HG03565 (cell line): ENCODE data around the gene RNF6.
"Not testable (repeated sequence)": the region's sequence is repeated elsewhere in the genome, so short reads cannot be mapped to it uniquely, and the experiment has no call there.

Source experiments
- ATAC-seq: cut with Tn5 transposase; IDR thresholded peaks from one replicate; pipeline ENCODE4 v1.9.1; 2021; ENCODE audit warnings: mild to moderate bottlenecking, moderate library complexity; ENCODE audit not compliant: unreplicated experiment

RNF6 gene

GRCh38 chr13:26221721-26222519, at the start of gene RNF6:
TSS of gene RNF6 (minus strand) at chr13:26222314. CDS start at chr13:26219649, 2,665 bp downstream.
- ATAC-seq = peak; percentile 93

DNA sequence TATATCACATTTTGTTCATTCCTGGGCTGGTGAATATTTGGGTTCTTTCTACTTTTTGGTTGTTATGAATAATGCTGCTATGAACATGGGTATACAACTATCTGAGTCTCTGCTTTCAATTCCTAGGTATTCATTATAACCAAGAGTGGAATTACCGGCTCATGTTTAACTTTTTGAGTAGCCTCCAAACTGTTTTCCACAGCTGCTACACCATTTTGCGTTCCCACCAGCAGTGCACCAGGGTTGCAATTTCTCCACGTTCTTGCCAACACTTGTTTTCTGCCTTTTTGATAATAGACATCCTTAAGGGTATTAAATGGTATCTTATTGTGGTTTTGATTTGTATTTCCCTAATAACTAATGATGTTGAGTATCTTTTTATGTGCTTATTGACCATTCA, 48.6 kb upstream of the RNF6 start:
- ATAC-seq = no peak

- ATAC-seq = no peak
These were observed 44.2 kb upstream of the RNF6 start for GRCh38 chr13:26266311-26266710.

- no peak for ATAC-seq
These were observed 40.0 kb upstream of the RNF6 start for GRCh38 chr13:26262156-26262555.

DNA sequence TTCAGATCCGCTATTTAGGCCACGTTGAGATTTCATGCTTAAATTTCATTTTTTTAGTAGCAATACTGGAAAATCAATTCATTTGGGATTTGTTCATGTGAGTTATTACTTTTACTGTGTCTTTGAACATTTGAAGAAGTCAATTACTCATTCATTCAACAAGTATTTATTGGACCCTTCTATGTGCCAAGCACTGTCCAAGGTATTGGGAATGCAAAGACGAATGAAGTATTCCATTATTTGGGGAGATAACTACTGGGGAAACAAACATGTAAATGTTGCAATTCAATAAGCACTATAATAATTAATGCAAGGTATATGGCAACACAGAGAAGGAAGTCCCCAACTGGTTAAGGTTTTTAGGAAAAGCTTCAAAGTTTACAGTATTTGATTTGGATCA, 37.5 kb upstream of the RNF6 start:
- no peak for ATAC-seq

GRCh38 chr13:26257049-26257448, 34.9 kb upstream of the RNF6 start:
- ATAC-seq = no peak

GRCh38 chr13:26255691-26256277, 33.7 kb upstream of the RNF6 start:
- no peak for ATAC-seq

DNA sequence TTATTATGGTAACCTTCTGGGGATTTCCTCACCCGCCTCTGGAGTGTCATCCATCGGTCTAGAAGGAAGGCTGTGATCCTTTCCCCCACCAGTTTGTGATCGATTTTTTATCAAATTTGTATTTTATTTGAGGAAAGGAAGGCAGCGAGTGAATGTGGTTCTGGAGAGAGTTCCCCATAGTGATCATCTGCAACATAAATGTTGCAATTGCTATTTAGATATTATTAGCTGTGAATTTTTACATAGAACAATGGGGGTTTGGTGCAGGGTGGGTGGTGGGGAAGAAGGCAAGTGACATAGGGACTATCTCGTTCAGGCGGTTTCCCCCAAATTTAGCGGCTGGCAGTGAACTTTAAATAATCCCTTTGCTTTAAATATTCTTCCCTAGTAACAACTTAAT, 33.0 kb upstream of the RNF6 start:
- no peak for ATAC-seq

DNA sequence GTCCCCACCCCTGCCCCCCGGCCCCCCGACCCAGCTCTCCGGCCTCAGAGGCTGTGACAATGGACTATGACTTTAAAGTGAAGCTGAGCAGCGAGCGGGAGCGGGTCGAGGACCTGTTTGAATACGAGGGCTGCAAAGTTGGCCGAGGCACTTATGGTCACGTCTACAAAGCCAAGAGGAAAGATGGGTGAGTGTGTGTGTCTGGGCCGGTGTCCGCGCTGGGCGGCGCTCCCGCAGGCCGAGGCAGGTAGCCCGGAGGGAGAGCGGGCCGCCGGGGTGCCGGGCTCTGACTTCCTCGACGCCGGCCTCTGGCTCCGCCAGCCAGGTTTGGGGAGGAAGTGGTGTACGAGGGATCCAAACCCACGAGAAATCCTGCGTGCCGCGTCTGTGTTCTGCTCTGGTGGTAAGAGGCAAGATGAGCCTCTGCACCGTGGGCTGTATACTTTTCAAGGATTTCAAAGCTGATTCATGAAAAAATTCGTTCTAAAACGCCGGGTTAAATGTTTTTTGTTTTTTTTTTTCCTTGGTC, 32.5 kb upstream of the RNF6 start:
- peak; percentile 20 for ATAC-seq

DNA sequence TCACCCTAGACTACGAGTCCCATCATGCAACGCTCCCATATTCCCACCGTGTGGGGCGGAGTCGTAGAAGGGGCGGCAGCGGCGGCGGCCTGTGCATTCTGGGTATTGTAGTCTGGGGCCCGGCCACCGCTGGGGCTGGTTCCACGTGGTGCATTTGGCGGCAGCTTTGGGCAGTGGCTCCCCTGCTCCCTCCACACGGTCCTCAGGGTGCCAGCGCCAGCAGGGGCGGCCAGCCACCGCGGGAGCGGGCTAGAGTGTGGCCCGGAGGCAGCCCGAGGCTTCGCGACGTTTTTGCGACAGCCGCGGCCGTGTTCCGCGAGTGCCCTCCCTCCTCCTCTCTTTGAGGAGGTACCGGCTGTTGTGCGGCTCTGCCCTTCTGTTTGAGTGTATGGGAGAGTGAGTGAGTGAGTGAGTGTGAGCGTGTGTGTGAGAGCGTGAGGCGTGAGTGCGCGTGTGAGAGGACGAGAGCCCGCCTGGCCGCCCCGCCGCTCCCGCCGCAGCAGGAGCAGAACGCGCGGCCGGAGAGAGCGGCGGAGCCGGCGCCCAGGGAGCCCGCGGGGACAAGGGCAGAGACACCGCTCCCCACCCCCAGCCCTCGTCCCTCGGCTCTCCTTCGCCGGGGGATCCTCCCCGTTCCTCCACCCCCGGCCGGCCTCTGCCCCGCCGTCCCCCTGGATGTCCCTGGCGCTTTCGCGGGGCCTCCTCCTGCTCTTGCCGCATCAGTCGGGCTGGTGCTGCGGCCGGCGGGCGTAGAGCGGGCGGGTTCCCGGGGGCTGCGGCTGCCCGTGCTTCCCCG, 31.9 kb upstream of the RNF6 start, which contains the start of gene CDK8:
TSS of gene CDK8 (plus strand) at position 343 of the 796 bp plus-strand sequence. CDS start 513 bp downstream, outside the sequence.
- peak; percentile 74 for ATAC-seq

GRCh38 chr13:26253262-26253786, 31.2 kb upstream of the RNF6 start:
- ATAC-seq = no peak

DNA sequence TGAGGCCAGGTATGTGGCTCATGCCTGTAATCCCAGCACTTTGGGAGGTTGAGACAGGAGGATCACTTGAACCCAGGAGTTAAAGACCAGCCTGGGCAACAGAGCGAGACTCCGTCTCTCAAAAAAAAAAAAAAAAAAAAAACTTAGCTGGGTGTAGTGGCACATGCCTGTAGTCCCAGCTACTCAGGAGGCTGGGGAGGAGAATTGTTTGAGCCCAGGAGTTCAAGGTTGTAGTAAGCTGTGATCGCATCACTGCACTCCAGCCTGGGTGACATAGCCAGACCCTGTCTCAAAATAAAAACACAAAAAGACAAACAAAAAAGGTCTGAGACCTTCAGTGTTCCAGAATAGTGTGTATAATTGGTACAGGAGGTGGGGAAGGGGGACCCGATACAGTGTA, 29.9 kb upstream of the RNF6 start:
- ATAC-seq = not testable (repeated sequence)

- ATAC-seq = no peak
These were observed 27.4 kb upstream of the RNF6 start for GRCh38 chr13:26249551-26249950.

DNA sequence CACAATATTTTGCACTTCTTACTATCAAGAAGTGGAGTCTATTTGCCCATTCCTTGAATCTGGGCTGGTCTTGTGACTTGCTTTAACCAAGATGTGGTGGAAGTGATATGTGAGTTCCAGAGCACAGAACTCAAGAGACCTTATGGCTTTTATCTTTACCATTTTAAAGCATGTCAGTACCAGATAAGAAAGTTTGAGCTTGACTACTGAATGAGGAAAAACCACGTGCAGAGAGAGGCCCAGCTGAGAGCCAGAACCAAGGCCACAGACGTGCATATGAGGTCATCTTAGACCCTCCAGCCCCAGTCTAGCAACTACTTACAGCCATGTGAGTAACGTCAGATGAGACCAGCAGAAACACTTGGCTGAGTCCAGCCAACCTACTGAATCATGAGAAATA, 25.5 kb upstream of the RNF6 start:
- no peak for ATAC-seq

DNA sequence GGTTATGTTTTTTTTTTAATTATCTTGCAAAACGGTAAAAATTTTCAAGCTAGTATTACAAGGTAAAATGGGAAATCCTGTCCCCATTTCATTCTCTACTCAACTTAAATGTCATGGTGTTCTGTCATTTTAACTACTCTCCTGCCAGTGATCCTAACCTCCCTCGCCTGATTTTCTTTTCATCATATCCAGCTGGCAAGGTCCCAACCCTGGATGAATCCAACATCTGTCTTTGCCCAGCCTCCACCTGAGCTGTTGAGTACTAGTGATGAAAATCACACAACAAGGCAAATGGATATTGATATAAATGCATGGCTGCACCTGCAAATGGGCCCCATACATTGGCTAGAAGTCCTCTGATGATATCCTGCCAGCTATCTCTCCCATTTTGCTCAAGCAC, 24.9 kb upstream of the RNF6 start:
- ATAC-seq = no peak

GRCh38 chr13:26246154-26246553, 24.0 kb upstream of the RNF6 start:
- no peak for ATAC-seq

GRCh38 chr13:26236296-26236695, 14.2 kb upstream of the RNF6 start:
- no peak for ATAC-seq

DNA sequence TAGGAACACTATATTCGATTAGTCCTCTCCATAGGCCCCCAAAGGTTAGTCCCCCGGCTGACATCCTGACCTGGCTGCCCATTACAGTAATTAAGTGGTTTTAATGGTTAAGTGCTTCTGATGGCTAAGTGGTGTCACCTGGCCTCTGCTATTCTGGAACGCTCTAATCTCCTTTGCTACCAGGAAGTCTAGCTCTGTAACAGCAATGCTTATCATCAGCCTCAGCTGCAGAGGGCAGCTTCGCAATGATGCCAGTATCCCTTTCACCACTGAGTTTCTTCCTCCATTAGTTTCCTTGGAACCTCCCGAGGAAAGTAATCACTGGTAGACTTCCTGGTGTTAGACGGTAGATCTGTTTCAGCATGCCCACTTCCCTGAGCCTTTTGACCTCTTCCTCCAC, 8.6 kb upstream of the RNF6 start:
- no peak for ATAC-seq

- ATAC-seq = no peak
These were observed 7.0 kb upstream of the RNF6 start for GRCh38 chr13:26229080-26229615.

- no peak for ATAC-seq
These were observed 6.0 kb upstream of the RNF6 start for GRCh38 chr13:26228096-26228495.
